Peyer's patch (tissue), 4 donors: ENCODE results near the gene FNDC11. TPM values are rescaled to one million over a fixed set of nuclear protein-coding genes. Genes with fewer than 3 reads are reported as not detected.

Experiments used
- DNase-seq, 3 donors: peaks; one replicate each; pipeline ENCODE4 v3.0.0-alpha.2; 2017 to 2019
- H3K27ac ChIP-seq, 4 donors: fragments of 200-600 bp; sonication (generic); one replicate each; pipeline ENCODE4 v1.5.1; 2016 to 2019
- H3K27me3 ChIP-seq, 2 donors: fragments of 200-600 bp; sonication (generic); one replicate each; pipeline ENCODE4 v1.5.1; 2019
- H3K36me3 ChIP-seq, 3 donors: fragments of 200-600 bp; sonication (generic); one replicate each; pipeline ENCODE4 v1.5.1; 2016 to 2019
- H3K4me1 ChIP-seq, 4 donors: fragments of 200-600 bp; sonication (generic); one replicate each; pipeline ENCODE4 v1.5.1; 2016 to 2019
- H3K4me3 ChIP-seq, 4 donors: fragments of 200-600 bp; sonication (generic); 1 replicate in 3 of 4; 2 replicates in 1 of 4; pipeline ENCODE4 v1.5.1; 2016 to 2019; ENCODE audit warnings: mild to moderate bottlenecking in 1 of 4
- H3K9me3 ChIP-seq, 4 donors: fragments of 200-600 bp; sonication (generic); one replicate each; pipeline ENCODE4 v1.5.1; 2016 to 2019; ENCODE audit warnings: mild to moderate bottlenecking in 1 of 4
- POLR2A ChIP-seq, 2 donors: fragments of 450-650 bp; IDR thresholded peaks; one replicate each; pipeline ENCODE4 v1.5.1; 2017; ENCODE audit warnings: antibody characterized with exemption in 2 of 2, mild to moderate bottlenecking in 2 of 2, moderate library complexity in 2 of 2
- total RNA-seq, 4 donors: library from RNA; depleted of rRNA; stranded (reverse); fragments of >200 nt; gene quantifications; one replicate each; pipeline ENCODE4 v1.1.0, GENCODE V29; 2016
- TF ChIP-seq, protein P1 (sequence below), 6 experiments: fragments of 450-650 bp in 4 of 6; fragments of 200-600 bp in 2 of 6; sonication (generic) in 1 of 6; IDR thresholded peaks; one replicate each; pipeline ENCODE4 v1.5.1; 2017 to 2019; ENCODE audit warnings: antibody characterized with exemption in 6 of 6, mild to moderate bottlenecking in 3 of 6, moderate library complexity in 1 of 6

Gene FNDC11
- total RNA-seq, 4 donors from 2014 or later, result 0.67 TPM; not detected in 3

GRCh38 chr20:63543131-63543530 is 10.8 kb upstream of the FNDC11 start:
- peak overlapping the region in 1 of 4 donors; percentile 75 for H3K27ac ChIP-seq
- no peaks in the 10 kb centered on the region for H3K27me3 ChIP-seq
- TF ChIP-seq POLR2A (IDR thresholded peaks at IDR 0.05), result no peak
- H3K9me3 ChIP-seq, result no peaks in the 10 kb centered on the region
- no peak for DNase-seq
- no peak overlapping the region for H3K4me3 ChIP-seq
- no peaks in the 10 kb centered on the region for H3K36me3 ChIP-seq
- H3K4me1 ChIP-seq, result peaks cover 2 to 40% (median 18%) of the 10 kb centered on the region in 4 donors

DNA sequence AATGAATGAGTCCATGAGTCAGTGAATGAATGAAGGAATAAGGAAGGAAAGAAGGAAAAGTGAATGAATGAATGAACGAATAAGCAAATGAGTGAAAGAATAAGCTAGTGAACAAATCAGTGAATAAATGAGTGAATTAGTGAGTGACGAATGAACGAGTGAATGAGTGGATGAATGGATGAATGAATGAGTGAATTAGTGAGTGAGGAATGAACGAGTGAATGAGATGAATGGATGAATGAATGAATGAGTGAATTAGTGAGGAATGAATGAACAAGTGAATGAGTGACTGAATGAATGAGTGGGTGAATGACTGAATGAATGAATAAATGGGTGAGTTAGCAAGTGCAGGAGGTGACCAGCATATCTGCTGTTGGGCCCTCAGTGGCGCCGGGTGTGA is 10.2 kb upstream of the FNDC11 start:
- H3K27ac ChIP-seq, result peak overlapping the region in 1 of 4 donors; percentile 75
- peaks cover 0 to 40% (median 12%) of the 10 kb centered on the region in 4 donors for H3K4me1 ChIP-seq
- no peak for DNase-seq
- no peaks in the 10 kb centered on the region for H3K36me3 ChIP-seq
- H3K9me3 ChIP-seq, result no peaks in the 10 kb centered on the region
- TF ChIP-seq, protein P1, sequence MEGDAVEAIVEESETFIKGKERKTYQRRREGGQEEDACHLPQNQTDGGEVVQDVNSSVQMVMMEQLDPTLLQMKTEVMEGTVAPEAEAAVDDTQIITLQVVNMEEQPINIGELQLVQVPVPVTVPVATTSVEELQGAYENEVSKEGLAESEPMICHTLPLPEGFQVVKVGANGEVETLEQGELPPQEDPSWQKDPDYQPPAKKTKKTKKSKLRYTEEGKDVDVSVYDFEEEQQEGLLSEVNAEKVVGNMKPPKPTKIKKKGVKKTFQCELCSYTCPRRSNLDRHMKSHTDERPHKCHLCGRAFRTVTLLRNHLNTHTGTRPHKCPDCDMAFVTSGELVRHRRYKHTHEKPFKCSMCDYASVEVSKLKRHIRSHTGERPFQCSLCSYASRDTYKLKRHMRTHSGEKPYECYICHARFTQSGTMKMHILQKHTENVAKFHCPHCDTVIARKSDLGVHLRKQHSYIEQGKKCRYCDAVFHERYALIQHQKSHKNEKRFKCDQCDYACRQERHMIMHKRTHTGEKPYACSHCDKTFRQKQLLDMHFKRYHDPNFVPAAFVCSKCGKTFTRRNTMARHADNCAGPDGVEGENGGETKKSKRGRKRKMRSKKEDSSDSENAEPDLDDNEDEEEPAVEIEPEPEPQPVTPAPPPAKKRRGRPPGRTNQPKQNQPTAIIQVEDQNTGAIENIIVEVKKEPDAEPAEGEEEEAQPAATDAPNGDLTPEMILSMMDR (IDR thresholded peaks at IDR 0.05), result no peak
- TF ChIP-seq POLR2A (IDR thresholded peaks at IDR 0.05), result no peak
- H3K27me3 ChIP-seq, result peaks cover 0 to 4% of the 10 kb centered on the region in 2 donors
- H3K4me3 ChIP-seq, result no peak overlapping the region

DNA sequence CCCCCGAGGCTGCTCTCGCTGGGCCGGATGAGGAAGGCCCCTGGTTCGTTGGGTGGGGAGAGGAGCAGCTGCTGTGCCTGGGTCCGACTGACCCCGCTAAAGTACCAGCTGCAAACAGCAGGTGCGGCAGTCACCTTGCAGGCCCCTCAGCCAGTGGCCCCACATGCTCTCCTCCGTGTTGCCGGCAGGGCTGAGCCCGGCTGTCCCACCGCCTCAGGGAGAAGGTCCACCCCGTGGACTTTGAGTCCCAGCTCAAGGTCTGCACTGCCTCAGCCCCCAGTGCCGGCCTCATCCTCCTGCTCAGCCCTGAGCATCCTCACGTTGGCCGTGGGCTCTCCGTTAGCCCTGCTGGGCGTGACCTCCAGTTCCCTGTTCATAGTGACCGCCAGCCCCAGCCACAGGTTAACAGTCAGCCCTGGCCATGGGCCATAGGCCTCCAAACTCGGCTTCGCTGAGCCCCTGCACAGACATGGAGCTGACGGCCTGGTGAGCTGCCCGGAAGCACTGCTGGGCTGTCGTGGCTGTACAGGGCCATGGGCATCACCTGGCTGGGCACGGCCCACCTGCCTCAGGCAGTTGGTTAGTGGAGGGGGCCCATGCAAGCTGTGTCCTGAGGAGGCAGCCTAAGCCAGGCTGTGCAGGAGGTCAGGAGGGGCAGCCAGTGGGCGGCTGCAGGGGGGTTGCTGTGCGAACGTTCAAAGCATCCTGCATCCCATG is 9.6 kb upstream of the FNDC11 start:
- DNase-seq, result no peak

DNA sequence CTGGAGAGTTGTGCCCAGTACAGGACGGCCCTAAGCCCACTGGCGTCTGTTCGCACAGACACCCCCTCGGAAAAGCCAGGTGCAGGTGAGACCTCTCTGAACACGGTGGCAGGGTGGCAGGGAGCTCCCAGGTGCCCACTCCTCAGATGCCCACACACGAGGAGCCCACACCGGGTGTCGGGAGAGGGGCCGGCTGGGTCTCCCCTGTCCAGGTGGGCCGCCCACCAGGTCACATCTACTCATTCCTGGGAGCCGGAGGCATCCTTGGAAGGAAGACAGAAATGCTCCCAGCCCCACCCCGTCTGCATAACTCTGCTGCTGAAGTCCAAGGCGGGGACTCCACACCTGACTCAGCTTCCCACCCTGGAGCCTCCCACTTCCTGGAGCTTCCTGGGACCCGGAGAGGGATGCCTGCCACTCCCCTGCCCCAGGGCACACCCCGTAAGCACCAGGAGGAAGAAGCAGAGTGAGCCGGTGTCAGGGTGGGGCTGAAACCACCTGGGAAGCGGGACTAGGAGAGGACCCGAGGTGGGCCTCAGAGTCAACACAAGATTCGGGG is 8.9 kb upstream of the FNDC11 start:
- DNase-seq, result peak in 2 of 3 donors; percentile 75 to 76
- Histone ChIP-seq H3K4me3 (no peak overlapping the region), H3K4me1 (peaks cover 0 to 37% (median 11%) of the 10 kb centered on the region in 4 donors), H3K27ac (peak overlapping the region in 2 of 4 donors; percentile 46 to 57), H3K27me3 (peaks cover 0 to 5% of the 10 kb centered on the region in 2 donors), H3K36me3 (no peaks in the 10 kb centered on the region), H3K9me3 (no peaks in the 10 kb centered on the region)
- TF ChIP-seq, protein P1 (IDR thresholded peaks at IDR 0.05), result no peak
- no peak for TF ChIP-seq POLR2A (IDR thresholded peaks at IDR 0.05)

More for the DNA sequence above, 9.6 kb upstream of the FNDC11 start:
- Histone ChIP-seq H3K27ac (peak overlapping the region in 1 of 4 donors; percentile 46), H3K4me3 (no peak overlapping the region), H3K9me3 (no peaks in the 10 kb centered on the region), H3K27me3 (peaks cover 0 to 5% of the 10 kb centered on the region in 2 donors), H3K36me3 (no peaks in the 10 kb centered on the region), H3K4me1 (peaks cover 0 to 37% (median 11%) of the 10 kb centered on the region in 4 donors)
- TF ChIP-seq POLR2A (IDR thresholded peaks at IDR 0.05), result no peak
- TF ChIP-seq, protein P1 (IDR thresholded peaks at IDR 0.05), result no peak

DNA sequence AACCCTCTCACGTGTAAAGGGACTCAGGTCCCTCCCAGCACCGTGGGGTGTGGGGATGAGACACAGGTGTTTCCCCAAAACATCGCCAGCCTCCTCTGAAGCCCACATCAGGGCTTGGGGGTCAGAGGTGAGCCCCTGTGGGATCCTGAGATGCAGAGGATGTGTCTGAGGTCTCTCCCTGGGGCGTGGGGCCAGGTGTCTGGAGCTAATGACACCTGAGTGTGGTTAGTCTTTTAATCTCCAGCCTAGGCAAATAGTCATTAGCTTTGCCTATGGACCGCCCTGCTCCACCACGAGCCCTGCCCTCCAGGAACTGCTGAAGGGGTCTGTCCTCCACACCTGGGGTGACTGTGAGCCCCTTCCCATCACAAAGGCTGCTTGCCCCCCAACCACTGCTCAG is 8.1 kb upstream of the FNDC11 start:
- Histone ChIP-seq H3K27ac (peak overlapping the region in 2 of 4 donors; percentile 25 to 57), H3K36me3 (no peaks in the 10 kb centered on the region), H3K9me3 (no peaks in the 10 kb centered on the region), H3K4me3 (no peak overlapping the region), H3K27me3 (peaks cover 0 to 5% of the 10 kb centered on the region in 2 donors), H3K4me1 (peaks cover 0 to 37% (median 11%) of the 10 kb centered on the region in 4 donors)
- DNase-seq, result peak in 1 of 3 donors; percentile 40
- TF ChIP-seq, protein P1 (IDR thresholded peaks at IDR 0.05), result no peak
- TF ChIP-seq POLR2A (IDR thresholded peaks at IDR 0.05), result no peak
